Ovary (tissue), 3 donors: Measurements from ENCODE around the gene POU6F2.

Source experiments
- POLR2A ChIP-seq: fragments of 450-650 bp; IDR thresholded peaks from one replicate; pipeline ENCODE4 v1.6.1; 2017; ENCODE audit warnings: antibody characterized with exemption, mild to moderate bottlenecking, moderate library complexity
- TF ChIP-seq, protein P1 (sequence below), 3 donors: fragments of 450-650 bp in 2 of 3; fragments of 200-600 bp in 1 of 3; IDR thresholded peaks; one replicate each; pipeline versions ENCODE4 v1.5.1 to v1.8.0; 2016 to 2022; ENCODE audit warnings: antibody characterized with exemption in 3 of 3, mild to moderate bottlenecking in 1 of 3
- donor health status: DM: no; HTN: no; CAD: no.

DNA sequence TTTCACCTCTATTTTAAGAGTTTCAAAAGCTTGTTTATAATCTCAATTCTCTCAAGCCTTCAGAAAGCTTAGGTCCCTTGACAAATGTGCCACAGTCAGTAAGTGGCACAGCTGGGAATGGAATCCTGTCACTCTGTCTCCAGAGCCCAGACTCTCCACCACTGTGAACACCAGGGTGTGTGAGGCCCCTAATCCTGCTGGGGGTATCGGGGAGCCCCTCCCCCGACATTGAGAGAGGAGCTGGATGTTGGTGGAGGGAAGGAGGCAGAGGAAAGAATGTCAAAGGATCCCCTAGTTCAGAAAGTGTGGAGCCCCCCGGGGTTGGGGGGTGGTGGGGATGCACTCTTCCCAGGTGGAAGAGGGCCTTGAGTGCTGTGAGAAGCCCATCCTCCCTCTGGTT, 454.7 kb downstream of the POU6F2 start:
- TF ChIP-seq, protein P1, sequence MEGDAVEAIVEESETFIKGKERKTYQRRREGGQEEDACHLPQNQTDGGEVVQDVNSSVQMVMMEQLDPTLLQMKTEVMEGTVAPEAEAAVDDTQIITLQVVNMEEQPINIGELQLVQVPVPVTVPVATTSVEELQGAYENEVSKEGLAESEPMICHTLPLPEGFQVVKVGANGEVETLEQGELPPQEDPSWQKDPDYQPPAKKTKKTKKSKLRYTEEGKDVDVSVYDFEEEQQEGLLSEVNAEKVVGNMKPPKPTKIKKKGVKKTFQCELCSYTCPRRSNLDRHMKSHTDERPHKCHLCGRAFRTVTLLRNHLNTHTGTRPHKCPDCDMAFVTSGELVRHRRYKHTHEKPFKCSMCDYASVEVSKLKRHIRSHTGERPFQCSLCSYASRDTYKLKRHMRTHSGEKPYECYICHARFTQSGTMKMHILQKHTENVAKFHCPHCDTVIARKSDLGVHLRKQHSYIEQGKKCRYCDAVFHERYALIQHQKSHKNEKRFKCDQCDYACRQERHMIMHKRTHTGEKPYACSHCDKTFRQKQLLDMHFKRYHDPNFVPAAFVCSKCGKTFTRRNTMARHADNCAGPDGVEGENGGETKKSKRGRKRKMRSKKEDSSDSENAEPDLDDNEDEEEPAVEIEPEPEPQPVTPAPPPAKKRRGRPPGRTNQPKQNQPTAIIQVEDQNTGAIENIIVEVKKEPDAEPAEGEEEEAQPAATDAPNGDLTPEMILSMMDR (IDR thresholded peaks at IDR 0.05), result no peak
- no peak for TF ChIP-seq POLR2A
